Keratinocyte (primary cell): Measurements from ENCODE around the gene FNDC3A.

Experiments
- EZH2 ChIP-seq: IDR thresholded peaks from one replicate; pipeline ENCODE4 v1.6.1; 2012; ENCODE audit warnings: inconsistent platforms, mild to moderate bottlenecking, low read length, moderate library complexity
- TF ChIP-seq, protein P1 (sequence below), 3 experiments: IDR thresholded peaks in 1 of 3; conservative IDR thresholded peaks in 1 of 3; optimal IDR thresholded peaks in 1 of 3; 2 replicates in 2 of 3; 3 replicates in 1 of 3; pipeline versions ENCODE3 to v1.5.1; 2011; ENCODE audit warnings: low read length in 3 of 3, mild to moderate bottlenecking in 3 of 3, moderate library complexity in 2 of 3, control low read depth in 1 of 3, inconsistent platforms in 1 of 3; ENCODE audit not compliant: insufficient read depth in 2 of 3; ENCODE audit errors: extremely low read depth in 1 of 3

DNA sequence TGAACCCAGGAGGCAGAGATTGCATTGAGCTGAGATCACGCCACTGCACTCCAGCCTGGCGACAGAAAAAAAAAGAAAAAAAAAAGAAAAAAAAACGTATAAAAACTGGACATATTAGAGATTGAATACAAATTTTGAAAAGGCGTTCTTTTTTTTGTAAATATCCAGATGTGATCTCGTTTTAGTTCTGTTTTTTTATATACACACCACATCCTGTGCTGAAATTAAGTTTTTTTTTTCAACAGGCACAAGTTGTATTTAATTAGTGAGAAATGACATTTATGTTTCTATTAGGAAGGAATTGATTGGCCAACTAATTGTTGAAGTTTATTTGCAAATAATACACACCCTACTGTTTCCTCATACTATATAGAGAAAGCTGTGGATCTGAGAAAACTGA, 275.6 kb downstream of the FNDC3A start:
- TF ChIP-seq, protein P1, sequence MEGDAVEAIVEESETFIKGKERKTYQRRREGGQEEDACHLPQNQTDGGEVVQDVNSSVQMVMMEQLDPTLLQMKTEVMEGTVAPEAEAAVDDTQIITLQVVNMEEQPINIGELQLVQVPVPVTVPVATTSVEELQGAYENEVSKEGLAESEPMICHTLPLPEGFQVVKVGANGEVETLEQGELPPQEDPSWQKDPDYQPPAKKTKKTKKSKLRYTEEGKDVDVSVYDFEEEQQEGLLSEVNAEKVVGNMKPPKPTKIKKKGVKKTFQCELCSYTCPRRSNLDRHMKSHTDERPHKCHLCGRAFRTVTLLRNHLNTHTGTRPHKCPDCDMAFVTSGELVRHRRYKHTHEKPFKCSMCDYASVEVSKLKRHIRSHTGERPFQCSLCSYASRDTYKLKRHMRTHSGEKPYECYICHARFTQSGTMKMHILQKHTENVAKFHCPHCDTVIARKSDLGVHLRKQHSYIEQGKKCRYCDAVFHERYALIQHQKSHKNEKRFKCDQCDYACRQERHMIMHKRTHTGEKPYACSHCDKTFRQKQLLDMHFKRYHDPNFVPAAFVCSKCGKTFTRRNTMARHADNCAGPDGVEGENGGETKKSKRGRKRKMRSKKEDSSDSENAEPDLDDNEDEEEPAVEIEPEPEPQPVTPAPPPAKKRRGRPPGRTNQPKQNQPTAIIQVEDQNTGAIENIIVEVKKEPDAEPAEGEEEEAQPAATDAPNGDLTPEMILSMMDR (optimal IDR thresholded peaks at IDR 0.05 in 1 of 3, IDR thresholded peaks at IDR 0.05 in 1 of 3, conservative IDR thresholded peaks at IDR 0.05 in 1 of 3; ENCODE audit: extremely low read depth in 1 of 3, insufficient read depth in 2 of 3, low read length in 3 of 3): no peak
- TF ChIP-seq EZH2: no peak
